GM19372 (cell line): ENCODE data around the gene OVCH2.
"Not testable (repeated sequence)": the region's sequence is repeated elsewhere in the genome, so short reads cannot be mapped to it uniquely, and the experiment has no call there.

Experiments used
- ATAC-seq: cut with Tn5 transposase; IDR thresholded peaks from one replicate; pipeline ENCODE4 v1.9.1; 2021; ENCODE audit warnings: mild to moderate bottlenecking, low read depth, moderate library complexity; ENCODE audit not compliant: unreplicated experiment

OVCH2 gene

GRCh38 chr11:7706377-7706776 lies at the start of gene OVCH2:
Gene OVCH2, minus strand, starts transcription at chr11:7706477. Its CDS starts 83 bp downstream, at chr11:7706394.
- no peak for ATAC-seq

DNA sequence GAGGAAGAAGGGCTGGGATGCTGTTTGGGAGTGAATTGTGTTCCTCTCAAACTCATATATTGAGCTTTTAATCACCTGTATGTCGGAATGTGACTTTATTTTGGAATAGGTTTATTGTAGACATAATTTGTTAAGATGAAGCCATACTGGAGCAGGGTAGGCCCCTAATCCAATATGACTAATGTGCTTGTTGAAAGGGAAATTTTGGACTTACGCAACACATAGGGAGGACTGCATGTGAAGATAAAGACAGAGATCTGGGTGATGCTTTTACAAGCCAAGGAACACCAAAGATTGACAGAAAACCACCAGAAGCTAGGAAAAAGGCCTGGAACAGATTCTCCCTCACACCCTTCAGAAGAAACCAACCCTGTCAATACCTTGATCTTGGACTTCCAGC lies 43.2 kb upstream of the OVCH2 start:
- ATAC-seq: no peak

- ATAC-seq: not testable (repeated sequence)
These were observed 28.5 kb upstream of the OVCH2 start for GRCh38 chr11:7734767-7735166.

DNA sequence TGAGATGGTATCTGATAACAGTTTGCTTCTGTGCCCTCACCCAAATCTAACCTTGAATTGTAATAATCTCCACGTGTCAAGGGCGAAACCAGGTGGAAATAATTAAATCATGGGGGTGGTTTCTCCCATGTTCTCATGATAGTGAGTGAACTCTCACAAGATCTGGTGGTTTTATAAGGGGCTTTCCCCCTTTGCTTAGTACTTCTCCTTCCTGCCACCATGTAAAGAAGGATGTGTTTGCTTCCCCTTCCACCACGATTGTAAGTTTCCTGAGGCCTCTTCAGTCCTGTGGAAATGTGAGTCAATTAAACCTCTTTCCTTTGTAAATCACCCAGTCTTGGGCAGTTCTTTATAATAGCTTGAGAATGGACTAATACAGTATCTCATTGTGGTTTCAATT lies 8.5 kb upstream of the OVCH2 start:
- no peak for ATAC-seq

DNA sequence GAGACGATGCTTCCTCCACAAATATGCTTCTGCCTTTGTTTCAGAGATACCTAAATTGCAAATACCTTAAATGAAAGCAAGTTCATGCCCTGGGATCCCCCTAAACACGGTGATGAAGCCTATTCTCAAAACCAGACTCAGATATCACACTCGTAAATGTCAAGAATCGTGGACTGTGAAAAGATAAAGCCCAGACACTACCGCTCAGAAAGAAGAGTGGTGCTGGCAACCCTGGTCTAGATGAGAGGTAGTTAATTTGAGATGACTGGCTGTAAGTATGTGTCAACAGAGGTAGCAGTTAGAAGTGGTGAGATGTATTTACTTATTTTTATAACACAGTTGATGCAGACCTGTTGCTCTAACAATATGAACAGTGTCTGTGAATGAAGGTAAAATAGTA lies 2.5 kb downstream of the OVCH2 start:
- no peak for ATAC-seq

- no peak for ATAC-seq
These were observed 9.9 kb downstream of the OVCH2 start for GRCh38 chr11:7696424-7696823.

DNA sequence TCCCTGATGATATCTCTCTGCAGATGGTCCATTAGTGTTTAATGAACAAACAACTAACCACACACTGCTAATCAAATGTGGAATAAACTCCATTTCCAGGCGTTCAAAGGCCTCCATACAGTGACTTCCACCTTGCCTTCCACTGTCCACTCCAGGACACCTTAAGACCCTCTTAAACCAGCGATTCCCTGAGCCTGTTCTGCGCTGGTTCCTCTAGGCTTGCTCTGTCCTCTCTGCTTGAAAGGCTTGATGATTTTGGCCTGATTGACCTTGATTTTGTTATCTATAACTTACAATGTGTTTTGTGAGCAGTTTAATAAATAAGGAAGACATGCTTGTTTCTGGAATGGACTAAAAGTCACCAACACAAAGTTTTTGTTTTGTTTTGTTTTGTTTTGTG lies 12.0 kb downstream of the OVCH2 start:
- no peak for ATAC-seq

DNA sequence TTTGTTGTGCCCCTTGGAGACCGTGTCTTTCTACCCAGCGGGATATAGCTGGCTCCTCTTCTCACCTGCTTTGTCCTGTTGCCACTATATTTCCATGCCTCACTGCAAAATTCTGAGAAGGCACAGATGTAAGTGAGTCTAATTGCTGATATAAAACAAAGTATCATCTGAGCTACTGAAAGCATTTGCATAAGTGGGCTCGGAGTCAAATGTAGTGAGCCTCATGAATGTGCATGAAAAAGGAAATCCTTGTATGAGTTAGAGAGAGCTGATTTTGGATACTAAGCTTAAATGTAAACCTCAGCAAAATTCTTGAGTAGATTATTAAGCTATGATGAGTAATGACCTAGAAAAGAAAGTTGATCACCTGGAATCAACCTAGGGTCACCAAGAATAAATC lies 13.9 kb downstream of the OVCH2 start:
- ATAC-seq: no peak

- no peak for ATAC-seq
These were observed 14.4 kb downstream of the OVCH2 start for GRCh38 chr11:7691759-7692350.

GRCh38 chr11:7690648-7691047 lies 15.6 kb downstream of the OVCH2 start:
- no peak for ATAC-seq

DNA sequence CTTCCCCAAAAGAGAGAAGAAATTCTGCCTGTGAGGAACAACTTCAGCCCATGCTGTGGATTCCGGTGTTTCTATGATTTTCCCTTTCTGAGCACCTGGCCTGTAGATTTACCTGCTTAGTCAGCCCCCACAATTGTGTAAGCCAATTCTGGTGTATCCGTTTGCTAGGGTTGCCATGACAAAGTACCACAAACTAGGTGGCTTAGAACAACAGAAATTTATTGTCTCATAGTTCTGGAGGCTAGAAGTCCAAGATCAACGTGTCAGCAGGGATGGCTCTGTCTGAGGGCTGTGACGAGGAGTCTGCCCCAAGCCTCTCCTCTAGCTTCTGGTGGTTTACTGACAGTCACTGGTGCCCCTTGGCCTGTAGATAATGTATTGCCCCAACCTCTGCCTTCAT lies 17.0 kb downstream of the OVCH2 start:
- no peak for ATAC-seq

DNA sequence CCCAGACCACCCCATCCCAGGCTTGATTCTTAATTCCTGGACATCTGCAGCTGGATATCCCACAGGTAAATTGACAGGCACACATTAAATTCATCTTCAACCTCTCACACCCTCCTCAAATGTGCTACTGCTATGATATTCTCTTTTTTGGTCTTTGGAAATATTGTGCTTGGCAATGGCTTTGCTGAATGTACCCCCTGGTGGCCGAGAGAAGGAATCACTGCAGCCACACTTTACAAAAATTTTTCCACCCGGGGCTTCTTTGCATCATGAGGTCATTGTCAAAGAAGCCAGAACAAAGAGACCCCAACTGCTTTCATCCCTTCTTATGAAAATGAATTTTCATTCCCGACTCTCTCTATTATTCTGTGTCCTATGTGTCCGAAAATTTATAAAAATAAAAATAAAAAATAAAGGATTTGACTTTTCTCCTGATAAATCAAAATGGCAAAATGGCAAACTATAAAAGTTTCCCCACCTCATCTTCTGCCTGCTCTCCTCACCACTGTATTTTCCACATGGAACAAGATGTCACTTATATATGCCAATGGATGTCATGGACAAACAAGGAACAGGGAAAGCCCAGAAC lies 17.9 kb downstream of the OVCH2 start:
- ATAC-seq: peak; percentile 87

- no peak for ATAC-seq
These were observed 18.9 kb downstream of the OVCH2 start for GRCh38 chr11:7687386-7687785.

DNA sequence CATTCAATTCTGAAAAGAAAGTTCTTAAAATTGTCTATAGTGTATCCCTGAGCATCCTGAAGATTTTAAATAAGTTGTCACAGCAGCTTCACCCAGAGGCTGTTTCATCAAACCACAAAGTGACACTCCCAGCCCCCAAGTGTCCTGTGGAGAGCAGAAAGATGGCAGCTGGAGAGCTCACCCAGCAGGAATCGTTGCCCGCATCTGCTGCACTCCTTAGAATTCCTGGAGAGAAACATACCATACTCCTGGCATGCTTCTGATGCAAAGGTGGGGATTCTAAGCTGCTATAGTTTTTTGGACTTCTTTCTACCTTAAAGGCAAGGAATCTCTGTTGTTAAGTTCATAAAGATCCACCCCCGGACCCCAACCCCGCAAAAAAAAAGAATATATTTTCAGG lies 19.5 kb downstream of the OVCH2 start:
- ATAC-seq: no peak

GRCh38 chr11:7683571-7683970 lies 22.7 kb downstream of the OVCH2 start:
- no peak for ATAC-seq

DNA sequence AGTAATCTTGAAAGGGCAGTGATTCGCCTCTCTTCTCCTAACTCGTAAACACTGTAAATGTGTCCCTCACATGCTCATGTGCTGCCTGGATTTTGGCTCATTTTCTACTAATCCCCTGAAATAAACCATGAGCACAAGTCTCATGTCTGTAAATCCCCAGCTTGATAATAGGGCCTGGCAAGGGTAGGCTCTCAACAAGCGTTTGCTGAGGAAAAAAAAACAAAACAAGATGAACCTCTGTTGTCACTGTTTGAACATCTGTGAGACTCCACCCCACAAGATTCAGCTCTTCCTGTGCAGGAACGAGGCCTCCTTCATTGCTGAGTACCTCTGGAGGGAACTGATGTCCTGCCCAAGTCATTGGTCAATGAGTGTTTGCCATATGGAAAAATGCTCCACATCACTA lies 28.5 kb downstream of the OVCH2 start:
- no peak for ATAC-seq

- ATAC-seq: no peak
These were observed 29.2 kb downstream of the OVCH2 start for GRCh38 chr11:7677071-7677470.

DNA sequence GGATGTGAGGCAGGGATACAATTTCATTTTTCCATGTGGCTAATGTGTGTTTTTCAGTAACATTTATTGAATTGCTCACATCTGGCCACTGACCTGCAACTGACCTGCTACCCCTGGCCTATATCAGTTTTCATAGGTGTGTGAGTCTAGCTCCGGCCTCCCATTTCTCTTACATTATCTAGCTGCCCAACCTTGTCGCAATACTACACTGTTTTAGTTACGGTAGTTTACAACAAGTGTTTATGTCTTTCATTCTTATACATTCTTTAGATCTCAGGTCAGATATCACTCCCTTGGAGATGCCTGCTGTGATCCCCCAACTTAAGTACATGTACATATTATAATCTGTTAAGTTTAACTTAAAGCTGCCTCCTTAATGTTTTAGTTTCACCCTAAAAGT lies 30.6 kb downstream of the OVCH2 start:
- ATAC-seq: no peak

- no peak for ATAC-seq
These were observed 32.4 kb downstream of the OVCH2 start for GRCh38 chr11:7673724-7674434.

GRCh38 chr11:7672960-7673723 lies 33.1 kb downstream of the OVCH2 start, which contains the start of gene CYB5R2:
Gene CYB5R2, minus strand, starts transcription at chr11:7673500. Its CDS starts 675 bp downstream, at chr11:7672825.
- ATAC-seq: no peak

DNA sequence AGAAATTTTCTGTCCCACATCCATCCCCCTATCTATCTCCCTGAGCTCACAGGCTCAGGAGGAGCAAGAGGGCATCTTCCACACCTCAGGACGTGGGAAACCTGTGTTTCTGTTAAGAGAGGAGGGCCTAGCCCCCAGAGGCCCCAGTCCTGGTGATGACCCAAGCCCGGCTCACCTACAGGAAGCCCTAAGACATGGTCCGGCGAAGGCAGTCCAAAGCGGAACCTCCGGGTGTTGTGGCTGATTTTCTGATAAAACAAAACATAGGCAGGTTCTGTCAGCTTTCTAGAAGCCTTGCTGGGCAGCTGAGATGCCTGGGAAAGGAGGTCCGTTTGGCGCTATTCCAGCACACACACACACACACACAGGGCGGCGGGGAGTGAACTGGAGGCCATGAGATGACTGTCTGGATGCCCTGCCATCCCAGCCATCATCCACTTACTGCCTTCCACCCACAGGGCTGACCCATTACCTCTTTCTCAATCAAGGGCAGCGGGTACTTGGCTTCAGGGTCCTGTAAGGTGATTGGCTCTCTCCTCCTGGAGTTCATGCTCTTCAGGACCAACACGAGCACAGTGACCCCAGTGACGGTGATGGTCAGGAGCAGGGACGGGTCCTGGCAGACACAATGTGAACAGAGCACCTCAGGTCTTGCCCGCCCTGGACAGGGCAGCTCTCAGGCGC lies 33.9 kb downstream of the OVCH2 start:
- no peak for ATAC-seq
